ENCODE measurements around the gene HIPK3. TPM values are rescaled to one million over a fixed set of nuclear protein-coding genes. Genes with fewer than 3 reads are reported as not detected.

The HIPK3 gene
- total RNA-seq, 6 experiments from 2014 or later = 40.8 to 52.5 (median 47.3) TPM

- Mint-ChIP-seq H3K27ac (peak overlapping the region; percentile 3; the same call in 1 of the 2 replicates), H3K4me1 (ENCODE audit: low read depth) (peaks cover 42% of the 10 kb centered on the region), H3K27me3 (ENCODE audit: insufficient read depth) (no peaks in the 10 kb centered on the region), H3K4me3 (no peak overlapping the region), H3K9me3 (no peaks in the 10 kb centered on the region), H3K36me3 (ENCODE audit: low read depth) (no peaks in the 10 kb centered on the region)
- no peak for DNase-seq
- TF ChIP-seq CTCF (IDR thresholded peaks at IDR 0.05) = no peak
These were observed 12.6 kb downstream of the HIPK3 start for GRCh38 chr11:33269822-33270221.

GRCh38 chr11:33271059-33271458 lies 13.9 kb downstream of the HIPK3 start:
- no peak for TF ChIP-seq CTCF (IDR thresholded peaks at IDR 0.05)
- DNase-seq = no peak
- Mint-ChIP-seq H3K27me3 (ENCODE audit: insufficient read depth) (no peaks in the 10 kb centered on the region), H3K27ac (no peak overlapping the region), H3K36me3 (ENCODE audit: low read depth) (no peaks in the 10 kb centered on the region), H3K4me1 (ENCODE audit: low read depth) (peaks cover 42% of the 10 kb centered on the region), H3K4me3 (no peak overlapping the region), H3K9me3 (no peaks in the 10 kb centered on the region)

- H3K36me3 Mint-ChIP-seq (ENCODE audit: low read depth) = no peaks in the 10 kb centered on the region
- no peak overlapping the region for H3K4me3 Mint-ChIP-seq
- no peak for TF ChIP-seq CTCF (IDR thresholded peaks at IDR 0.05)
- H3K4me1 Mint-ChIP-seq (ENCODE audit: low read depth) = peaks cover 41% of the 10 kb centered on the region
- H3K27ac Mint-ChIP-seq = no peak overlapping the region
- H3K27me3 Mint-ChIP-seq (ENCODE audit: insufficient read depth) = no peaks in the 10 kb centered on the region
- no peak for DNase-seq
- no peaks in the 10 kb centered on the region for H3K9me3 Mint-ChIP-seq
These were observed 15.3 kb downstream of the HIPK3 start for GRCh38 chr11:33272338-33273107.

- DNase-seq = no peak
- Mint-ChIP-seq H3K36me3 (ENCODE audit: low read depth) (peaks cover 5% of the 10 kb centered on the region; the same call in 1 of the 2 replicates), H3K4me3 (no peak overlapping the region), H3K27ac (no peak overlapping the region), H3K9me3 (no peaks in the 10 kb centered on the region), H3K27me3 (ENCODE audit: insufficient read depth) (no peaks in the 10 kb centered on the region), H3K4me1 (ENCODE audit: low read depth) (peaks cover 43% of the 10 kb centered on the region)
- TF ChIP-seq CTCF (IDR thresholded peaks at IDR 0.05) = no peak
These were observed 16.5 kb downstream of the HIPK3 start for GRCh38 chr11:33273656-33274055.

- Mint-ChIP-seq H3K36me3 (ENCODE audit: low read depth) (peaks cover 5% of the 10 kb centered on the region; the same call in 1 of the 2 replicates), H3K27me3 (ENCODE audit: insufficient read depth) (no peaks in the 10 kb centered on the region), H3K4me3 (no peak overlapping the region), H3K4me1 (ENCODE audit: low read depth) (peaks cover 16% of the 10 kb centered on the region), H3K9me3 (no peaks in the 10 kb centered on the region), H3K27ac (no peak overlapping the region)
- DNase-seq = no peak
- no peak for TF ChIP-seq CTCF (IDR thresholded peaks at IDR 0.05)
These were observed 23.2 kb downstream of the HIPK3 start for GRCh38 chr11:33280411-33280810.
